Measurements from ENCODE around the gene ARAP2. TPM values are rescaled to one million over a fixed set of nuclear protein-coding genes. Genes with fewer than 3 reads are reported as not detected.

ARAP2 gene
- total and polyA plus RNA-seq, 9 of the 15 experiments (the other 6 are each of a cell fraction or from before 2014, with no cell fraction given), result 0.03 to 0.35 (median 0.11) TPM; not detected in 4

DNA sequence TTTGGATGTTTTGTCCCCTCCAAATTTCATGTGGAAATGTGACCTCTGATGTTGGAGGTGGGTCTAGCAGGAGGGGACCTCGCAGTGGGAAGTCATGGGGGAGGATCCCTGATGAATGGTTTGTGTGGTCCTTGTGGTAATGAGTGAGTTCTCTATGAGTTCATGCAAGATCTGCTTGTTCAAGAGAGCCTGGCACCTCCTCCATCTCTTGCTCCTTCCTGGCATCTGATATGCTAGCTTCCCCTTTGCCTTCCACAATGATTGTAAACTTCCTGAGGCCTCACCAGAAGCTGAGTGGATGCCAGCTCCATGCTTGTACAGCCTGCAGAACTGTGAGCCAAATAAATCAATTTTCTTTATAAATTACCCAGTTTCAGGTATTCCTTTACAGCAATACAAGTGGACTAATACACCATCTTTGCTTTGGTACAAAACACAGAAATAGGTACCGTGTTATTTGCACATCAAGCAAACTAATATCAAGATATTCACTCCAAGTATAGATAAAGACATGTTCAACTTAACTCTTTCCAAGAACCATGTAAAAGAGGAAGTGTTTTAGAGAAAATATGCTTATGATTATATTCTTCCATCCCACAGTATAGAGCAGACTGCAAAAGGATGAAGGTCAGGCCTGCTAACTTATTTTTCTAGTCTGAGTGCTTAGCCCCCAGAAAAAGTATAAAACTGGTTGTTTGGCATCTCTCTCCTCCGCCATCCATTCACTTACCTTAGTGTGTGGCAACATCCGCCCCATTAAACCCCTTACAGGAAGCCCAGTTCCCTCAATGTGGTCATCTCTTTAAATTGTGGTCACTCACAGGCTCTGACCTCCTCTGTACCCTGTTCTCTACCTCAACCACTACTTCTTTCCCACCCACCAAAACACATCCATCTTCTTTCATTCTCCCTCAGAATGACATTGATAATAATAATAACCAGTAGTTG lies 6.7 kb downstream of the ARAP2 start:
- 0% methylated on average over 4 of the region's 4 CpGs for WGBS (ENCODE audit: insufficient coverage, low coverage, missing lambda C conversion rate)
- no peak overlapping the region for H2AFZ ChIP-seq (ENCODE audit: low read depth, low read length)
- no TSS peak for BruUV-seq (replicated peaks)
- H3K27me3 ChIP-seq (ENCODE audit: control insufficient read depth in 2 of 2, insufficient read depth in 2 of 2, low read length in 2 of 2), result no peaks in the 10 kb centered on the region
- POLR2A ChIA-PET, result no interaction called here
- CTCF ChIA-PET (ENCODE audit: low intra/inter-chr PET ratio), result no interaction called here
- FAIRE-seq (no peak), DNase-seq (ENCODE audit: extremely low read depth in 1 of 4, low spot score in 3 of 4) (no peak), ATAC-seq (no peak)
- no peak overlapping the region for H3K4me3 ChIP-seq
- H3K9me1 ChIP-seq (ENCODE audit: control insufficient read depth, insufficient read depth, low read length), result no peaks in the 10 kb centered on the region
- intact Hi-C loops (cut with micrococcal nuclease) (no loop called here), in situ Hi-C loops (cut with MboI) (no loop called here)
- no peak overlapping the region for H3K9ac ChIP-seq (ENCODE audit: insufficient read depth in 1 of 2, low read depth in 2 of 2, low read length in 2 of 2)
- H3K4me1 ChIP-seq (replicated peaks in 1 of 2; ENCODE audit: control insufficient read depth in 2 of 2, insufficient read depth in 2 of 2, low read length in 2 of 2), result no peaks in the 10 kb centered on the region
- no peaks in the 10 kb centered on the region for H3K79me2 ChIP-seq (ENCODE audit: control insufficient read depth, insufficient read depth, low read length)
- H3K36me3 ChIP-seq (ENCODE audit: control insufficient read depth, insufficient read depth, low read length), result no peaks in the 10 kb centered on the region
- no peak overlapping the region for H3K27ac ChIP-seq (ENCODE audit: extremely low read depth, low read depth, low read length)
- no peaks in the 10 kb centered on the region for H3K9me3 ChIP-seq (replicated peaks; ENCODE audit: control insufficient read depth, insufficient read depth, low read depth, low read length)
- H4K20me1 ChIP-seq (replicated peaks; ENCODE audit: control insufficient read depth, insufficient read depth, low read length), result no peaks in the 10 kb centered on the region
- H3K4me2 ChIP-seq (ENCODE audit: insufficient read depth, low read length), result no peak overlapping the region
- no peak for TF ChIP-seq SETDB1 (IDR thresholded peaks at IDR 0.05; ENCODE audit: low read length)
- TF ChIP-seq REST (IDR thresholded peaks at IDR 0.05; ENCODE audit: borderline replicate concordance), result no peak
- TF ChIP-seq REST (CRISPR knock-in tag; IDR thresholded peaks at IDR 0.05; ENCODE audit: low read depth), result no peak
- TF ChIP-seq PRMT5 (CRISPR knock-in tag; IDR thresholded peaks at IDR 0.05), result no peak
- TF ChIP-seq PKNOX1 (IDR thresholded peaks at IDR 0.05), result no peak
- TF ChIP-seq ARID1B (IDR thresholded peaks at IDR 0.05), result no peak
- TF ChIP-seq, protein P1, sequence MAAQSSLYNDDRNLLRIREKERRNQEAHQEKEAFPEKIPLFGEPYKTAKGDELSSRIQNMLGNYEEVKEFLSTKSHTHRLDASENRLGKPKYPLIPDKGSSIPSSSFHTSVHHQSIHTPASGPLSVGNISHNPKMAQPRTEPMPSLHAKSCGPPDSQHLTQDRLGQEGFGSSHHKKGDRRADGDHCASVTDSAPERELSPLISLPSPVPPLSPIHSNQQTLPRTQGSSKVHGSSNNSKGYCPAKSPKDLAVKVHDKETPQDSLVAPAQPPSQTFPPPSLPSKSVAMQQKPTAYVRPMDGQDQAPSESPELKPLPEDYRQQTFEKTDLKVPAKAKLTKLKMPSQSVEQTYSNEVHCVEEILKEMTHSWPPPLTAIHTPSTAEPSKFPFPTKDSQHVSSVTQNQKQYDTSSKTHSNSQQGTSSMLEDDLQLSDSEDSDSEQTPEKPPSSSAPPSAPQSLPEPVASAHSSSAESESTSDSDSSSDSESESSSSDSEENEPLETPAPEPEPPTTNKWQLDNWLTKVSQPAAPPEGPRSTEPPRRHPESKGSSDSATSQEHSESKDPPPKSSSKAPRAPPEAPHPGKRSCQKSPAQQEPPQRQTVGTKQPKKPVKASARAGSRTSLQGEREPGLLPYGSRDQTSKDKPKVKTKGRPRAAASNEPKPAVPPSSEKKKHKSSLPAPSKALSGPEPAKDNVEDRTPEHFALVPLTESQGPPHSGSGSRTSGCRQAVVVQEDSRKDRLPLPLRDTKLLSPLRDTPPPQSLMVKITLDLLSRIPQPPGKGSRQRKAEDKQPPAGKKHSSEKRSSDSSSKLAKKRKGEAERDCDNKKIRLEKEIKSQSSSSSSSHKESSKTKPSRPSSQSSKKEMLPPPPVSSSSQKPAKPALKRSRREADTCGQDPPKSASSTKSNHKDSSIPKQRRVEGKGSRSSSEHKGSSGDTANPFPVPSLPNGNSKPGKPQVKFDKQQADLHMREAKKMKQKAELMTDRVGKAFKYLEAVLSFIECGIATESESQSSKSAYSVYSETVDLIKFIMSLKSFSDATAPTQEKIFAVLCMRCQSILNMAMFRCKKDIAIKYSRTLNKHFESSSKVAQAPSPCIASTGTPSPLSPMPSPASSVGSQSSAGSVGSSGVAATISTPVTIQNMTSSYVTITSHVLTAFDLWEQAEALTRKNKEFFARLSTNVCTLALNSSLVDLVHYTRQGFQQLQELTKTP (IDR thresholded peaks at IDR 0.05; ENCODE audit: low read depth in 1 of 2, partially characterized antibody in 2 of 2), result no peak
